Ovary (tissue), 9 donors: ENCODE results near the gene CCBE1. TPM values are rescaled to one million over a fixed set of nuclear protein-coding genes. Genes with fewer than 3 reads are reported as not detected.

ENCODE experiments used
- DNase-seq, 5 donors: peaks; one replicate each; pipeline ENCODE4 v3.0.0-alpha.2; 2019 to 2020
- H3K27ac ChIP-seq, 2 donors: fragments of 200-600 bp; one replicate each; pipeline versions ENCODE4 v1.5.1 to v1.8.0; 2019 to 2022
- H3K27me3 ChIP-seq: fragments of 200-600 bp; one replicate; pipeline ENCODE4 v1.8.0; 2022
- H3K36me3 ChIP-seq: fragments of 200-600 bp; sonication (generic); one replicate; pipeline ENCODE4 v1.5.1; 2019
- H3K4me1 ChIP-seq: one replicate; pipeline ENCODE4 v1.8.1; 2013; ENCODE audit warnings: mild to moderate bottlenecking, moderate library complexity; ENCODE audit not compliant: insufficient read depth
- H3K4me3 ChIP-seq: fragments of 200-600 bp; sonication (generic); one replicate; pipeline ENCODE4 v1.5.1; 2017
- H3K9me3 ChIP-seq, 2 donors: fragments of 200-600 bp in 1 of 2; sonication (generic) in 1 of 2; one replicate each; pipeline versions ENCODE4 v1.5.1 to v1.8.1; 2013 to 2019; ENCODE audit warnings: mild to moderate bottlenecking in 1 of 2, moderate library complexity in 1 of 2
- EP300 ChIP-seq: sonication (generic); formaldehyde crosslinking; IDR thresholded peaks from one replicate; pipeline ENCODE4 v1.6.1; 2017; ENCODE audit warnings: antibody characterized with exemption
- POLR2A ChIP-seq: fragments of 450-650 bp; IDR thresholded peaks from one replicate; pipeline ENCODE4 v1.6.1; 2017; ENCODE audit warnings: antibody characterized with exemption, mild to moderate bottlenecking, moderate library complexity
- WGBS, 3 donors: extraction: QIAGEN DNeasy Blood & Tissue Kit in 1 of 3; methylation state at CpG; one replicate each; pipeline versions ENCODE4 v1.1.5 to v1.1.7; 2013 to 2017; 5-methylcytosine and 5-hydroxymethylcytosine counted together
- intact Hi-C, 4 donors: fragments of 100-400 bp; cut with DNase I; formaldehyde crosslinking; loops; one replicate each; pipeline versions ENCODE4 v1.11.0 to v1.15.1; 2022 to 2023
- polyA plus RNA-seq, 2 donors: library from polyadenylated mRNA; stranded (reverse); fragments of 200-250 nt in 1 of 2; fragments of 350-450 nt in 1 of 2; fragmentation: Illumina TruSeq in 1 of 2; extraction: RNeasy Lipid Tissue Mini Kit (QIAGEN cat#74804) in 1 of 2; gene quantifications; one replicate each; pipeline ENCODE4 v1.2.3, GENCODE V29; 2013 to 2014
- total RNA-seq, 7 donors: library from RNA; depleted of rRNA in 2 of 7; stranded (reverse); fragments of >200 nt in 2 of 7; fragmentation: NEBNext Ultra II Directional in 3 of 7; extraction: Animal tissue kit (Norgen Biotek cat#: 25700) in 3 of 7; gene quantifications; one replicate each; pipeline versions ENCODE4 v1.1.0 to v1.2.4, GENCODE V29; 2016 to 2023
- TF ChIP-seq, protein P1 (sequence below), 3 donors: fragments of 450-650 bp in 2 of 3; fragments of 200-600 bp in 1 of 3; IDR thresholded peaks; one replicate each; pipeline versions ENCODE4 v1.5.1 to v1.8.0; 2016 to 2022; ENCODE audit warnings: antibody characterized with exemption in 3 of 3, mild to moderate bottlenecking in 1 of 3
- donor health status: DM: no; HTN: no; CAD: no; lungs with moderate emphysema.
- donor health status: DM: no; HTN: no; CAD: no.
- donor health status: Bipolar disorder and iron deficiency.
- donor health status: DM: yes; HTN: yes; CAD: no.
- donor health status: DM: no; HTN: no; CAD: no.
- donor health status: DM: yes; HTN: yes; CAD: no.

Gene CCBE1
- total and polyA plus RNA-seq, 9 donors, result 15.9 to 109 (median 43.9) TPM

DNA sequence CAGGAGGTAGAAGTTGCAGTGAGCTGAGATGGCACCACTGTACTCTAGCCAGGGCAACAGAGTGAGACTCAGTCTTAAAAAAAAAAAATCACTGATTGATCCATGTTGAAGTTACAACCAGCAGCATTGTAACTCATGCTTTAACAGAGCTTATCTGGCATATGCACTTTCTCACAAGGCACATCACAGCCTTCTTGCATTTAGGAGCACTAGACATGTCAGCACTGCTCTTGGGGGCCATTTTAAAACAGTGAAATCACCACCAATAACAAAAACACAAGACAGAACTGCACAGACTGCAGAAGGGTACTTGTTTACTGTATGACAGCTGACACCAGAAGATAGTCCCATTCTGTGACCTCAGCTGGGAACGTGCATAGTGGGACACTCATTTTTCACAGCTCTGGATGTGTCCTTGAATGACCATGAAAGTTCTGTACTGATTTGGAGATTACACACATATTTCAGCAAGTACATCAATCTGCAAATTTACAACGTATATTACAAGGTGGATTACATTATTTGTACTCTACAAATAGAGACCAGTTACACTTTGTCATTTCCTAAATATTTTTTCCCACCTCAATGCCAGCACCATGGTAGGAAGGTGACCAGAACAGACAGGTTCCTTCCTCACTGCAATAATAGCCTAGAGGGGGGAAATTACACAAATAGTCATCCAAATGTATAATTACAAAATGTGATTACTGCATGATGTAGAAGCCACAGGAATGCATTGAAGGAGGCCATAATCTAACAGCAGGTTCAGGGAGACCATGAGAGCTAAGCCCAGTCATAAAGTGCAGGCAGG lies 35.1 kb downstream of the CCBE1 start:
- H3K4me3 ChIP-seq, result no peak overlapping the region
- H3K9me3 ChIP-seq, result no peaks in the 10 kb centered on the region
- TF ChIP-seq POLR2A (no peak), EP300 (no peak)
- TF ChIP-seq, protein P1, sequence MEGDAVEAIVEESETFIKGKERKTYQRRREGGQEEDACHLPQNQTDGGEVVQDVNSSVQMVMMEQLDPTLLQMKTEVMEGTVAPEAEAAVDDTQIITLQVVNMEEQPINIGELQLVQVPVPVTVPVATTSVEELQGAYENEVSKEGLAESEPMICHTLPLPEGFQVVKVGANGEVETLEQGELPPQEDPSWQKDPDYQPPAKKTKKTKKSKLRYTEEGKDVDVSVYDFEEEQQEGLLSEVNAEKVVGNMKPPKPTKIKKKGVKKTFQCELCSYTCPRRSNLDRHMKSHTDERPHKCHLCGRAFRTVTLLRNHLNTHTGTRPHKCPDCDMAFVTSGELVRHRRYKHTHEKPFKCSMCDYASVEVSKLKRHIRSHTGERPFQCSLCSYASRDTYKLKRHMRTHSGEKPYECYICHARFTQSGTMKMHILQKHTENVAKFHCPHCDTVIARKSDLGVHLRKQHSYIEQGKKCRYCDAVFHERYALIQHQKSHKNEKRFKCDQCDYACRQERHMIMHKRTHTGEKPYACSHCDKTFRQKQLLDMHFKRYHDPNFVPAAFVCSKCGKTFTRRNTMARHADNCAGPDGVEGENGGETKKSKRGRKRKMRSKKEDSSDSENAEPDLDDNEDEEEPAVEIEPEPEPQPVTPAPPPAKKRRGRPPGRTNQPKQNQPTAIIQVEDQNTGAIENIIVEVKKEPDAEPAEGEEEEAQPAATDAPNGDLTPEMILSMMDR (IDR thresholded peaks at IDR 0.05), result no peak
- H3K4me1 ChIP-seq, result peaks cover 14% of the 10 kb centered on the region
- WGBS, 3 donors, result 60 to 68% (median 63%) methylated on average over 2 of the region's 2 CpGs
- H3K27me3 ChIP-seq, result no peaks in the 10 kb centered on the region
- H3K27ac ChIP-seq, result no peak overlapping the region
- H3K36me3 ChIP-seq, result no peaks in the 10 kb centered on the region
- intact Hi-C loops, result no loop called here
- no peak for DNase-seq

- H3K27ac ChIP-seq, result peak overlapping the region in 1 of 2 donors; percentile 44
- DNase-seq, result no peak
- H3K4me3 ChIP-seq, result no peak overlapping the region
- WGBS, 3 donors, result 53 to 64% (median 59%) methylated on average over 8 of the region's 8 CpGs
- intact Hi-C loops, result no loop called here
- no peak for TF ChIP-seq EP300
- TF ChIP-seq, protein P1 (IDR thresholded peaks at IDR 0.05), result no peak
- no peaks in the 10 kb centered on the region for H3K9me3 ChIP-seq
- no peaks in the 10 kb centered on the region for H3K36me3 ChIP-seq
- no peaks in the 10 kb centered on the region for H3K27me3 ChIP-seq
- H3K4me1 ChIP-seq, result peaks cover 16% of the 10 kb centered on the region
Measured at GRCh38 chr18:59660786-59661743, 36.2 kb downstream of the CCBE1 start.

GRCh38 chr18:59660366-59660765 lies 36.9 kb downstream of the CCBE1 start:
- Histone ChIP-seq H3K27me3 (no peaks in the 10 kb centered on the region), H3K27ac (peak overlapping the region in 1 of 2 donors; percentile 44), H3K9me3 (no peaks in the 10 kb centered on the region), H3K4me1 (peaks cover 19% of the 10 kb centered on the region), H3K36me3 (no peaks in the 10 kb centered on the region), H3K4me3 (peak overlapping the region; percentile 24)
- no peak for DNase-seq
- intact Hi-C loops, result no loop called here
- no peak for TF ChIP-seq EP300
- no peak for TF ChIP-seq POLR2A
- TF ChIP-seq, protein P1 (IDR thresholded peaks at IDR 0.05), result no peak
- WGBS, 3 donors, result 14 to 32% (median 17%) methylated on average over 4 of the region's 4 CpGs

- DNase-seq, result no peak
- H3K9me3 ChIP-seq, result no peaks in the 10 kb centered on the region
- H3K27ac ChIP-seq, result peak overlapping the region in 1 of 2 donors; percentile 44
- H3K36me3 ChIP-seq, result no peaks in the 10 kb centered on the region
- TF ChIP-seq, protein P1 (IDR thresholded peaks at IDR 0.05), result no peak
- TF ChIP-seq POLR2A (no peak), EP300 (no peak)
- peaks cover 19% of the 10 kb centered on the region for H3K4me1 ChIP-seq
- 18 to 68% (median 28%) methylated on average over 14 of the region's 14 CpGs for WGBS, 3 donors
- intact Hi-C loops, result no loop called here
- H3K4me3 ChIP-seq, result peak overlapping the region; percentile 24
- H3K27me3 ChIP-seq, result no peaks in the 10 kb centered on the region
Measured at GRCh38 chr18:59659508-59660170, 37.6 kb downstream of the CCBE1 start.
